ENCODE measurements around the gene RHEB.

DNA sequence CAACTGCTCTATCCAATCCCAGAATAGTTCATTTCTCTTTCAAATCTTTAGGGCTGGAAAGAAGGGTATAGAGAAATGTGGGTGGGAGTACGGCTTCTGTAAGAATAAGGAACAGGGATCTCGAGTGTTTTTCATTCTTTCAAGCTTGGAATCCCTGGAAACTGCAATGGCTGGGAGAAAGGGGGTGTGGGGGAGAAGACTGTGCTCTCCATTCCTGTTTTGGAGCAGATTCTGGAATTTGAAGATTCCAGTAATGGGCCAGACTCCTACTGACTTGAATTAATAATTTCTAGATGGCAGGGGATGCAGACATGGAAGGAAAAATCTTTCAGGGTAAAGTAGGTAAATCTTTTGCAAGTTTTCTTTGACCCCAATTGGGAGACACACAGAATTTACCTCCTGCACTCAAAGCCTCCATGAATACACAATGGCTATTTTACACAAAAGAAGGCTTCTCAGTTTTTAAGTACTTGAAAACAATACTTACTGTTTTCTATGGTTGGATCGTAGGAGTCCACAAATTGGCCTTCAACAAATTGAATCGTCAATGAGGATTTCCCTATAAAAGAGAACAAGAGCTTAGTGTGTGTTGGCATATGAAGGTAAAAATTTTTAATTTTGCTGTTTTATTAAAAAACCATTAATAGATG is 29.1 kb downstream of the RHEB start:
- TF ChIP-seq FOXM1 (IDR thresholded peaks at IDR 0.05; ENCODE audit: borderline replicate concordance, low read depth) (no peak), RAD21 (IDR thresholded peaks at IDR 0.05; ENCODE audit: low read depth) (no peak), EP300 (IDR thresholded peaks at IDR 0.05; ENCODE audit: borderline replicate concordance) (no peak), REST (IDR thresholded peaks at IDR 0.05; ENCODE audit: low read depth) (no peak), EGR1 (IDR thresholded peaks at IDR 0.05) (no peak), TAF1 (IDR thresholded peaks at IDR 0.05; ENCODE audit: low read depth) (no peak), MAX (IDR thresholded peaks at IDR 0.05) (no peak), YY1 (IDR thresholded peaks at IDR 0.05; ENCODE audit: low read depth) (no peak)
